Psoas muscle (tissue), 8 donors: Measurements from ENCODE around the gene PPP1R36. TPM values are rescaled to one million over a fixed set of nuclear protein-coding genes. Genes with fewer than 3 reads are reported as not detected.
"Not testable (repeated sequence)": the region's sequence is repeated elsewhere in the genome, so short reads cannot be mapped to it uniquely, and the experiment has no call there.

Source experiments
- ATAC-seq, 4 donors: fragments of 200-7000 bp; cut with Tn5 transposase; one replicate each; pipeline ENCODE4 v1.9.1; 2020; ENCODE audit warnings: moderate library complexity in 3 of 4, mild to moderate bottlenecking in 2 of 4
- DNase-seq, 2 donors: peaks; one replicate each; pipeline ENCODE4 v3.0.0-alpha.2; 2020
- H3K27ac ChIP-seq: fragments of 200-600 bp; one replicate; pipeline ENCODE4 v1.8.0; 2022
- H3K27me3 ChIP-seq, 3 donors: fragments of 200-600 bp in 1 of 3; one replicate each; pipeline versions ENCODE4 v1.6.1 to v1.8.0; 2013 to 2022; ENCODE audit warnings: low read length in 2 of 3, mild to moderate bottlenecking in 2 of 3, moderate library complexity in 1 of 3; ENCODE audit not compliant: insufficient read depth in 3 of 3
- H3K36me3 ChIP-seq, 2 donors: fragments of 200-600 bp in 1 of 2; one replicate each; pipeline versions ENCODE4 v1.6.1 to v1.8.0; 2013 to 2022; ENCODE audit warnings: low read depth in 1 of 2, mild to moderate bottlenecking in 1 of 2, moderate library complexity in 1 of 2; ENCODE audit not compliant: insufficient read depth in 1 of 2
- H3K4me1 ChIP-seq: fragments of 200-600 bp; one replicate; pipeline ENCODE4 v1.8.0; 2022
- H3K4me3 ChIP-seq: fragments of 200-600 bp; one replicate; pipeline ENCODE4 v1.8.0; 2022; ENCODE audit warnings: mild to moderate bottlenecking
- H3K9me3 ChIP-seq: fragments of 200-600 bp; one replicate; pipeline ENCODE4 v1.8.0; 2022
- WGBS, 3 donors: extraction: QIAGEN DNeasy Blood & Tissue Kit; methylation state at CpG; one replicate each; pipeline versions ENCODE4 v1.1.6 to v1.1.7; 2013; 5-methylcytosine and 5-hydroxymethylcytosine counted together
- intact Hi-C, 2 donors: fragments of 100-400 bp; cut with DNase I; formaldehyde crosslinking; loops; one replicate each; pipeline versions ENCODE4 v1.11.0 to v1.14.2; 2022
- polyA plus RNA-seq, 3 donors: library from polyadenylated mRNA; stranded (reverse); fragments of 200-250 nt; gene quantifications; one replicate each; pipeline ENCODE4 v1.2.3, GENCODE V29; 2013
- total RNA-seq, 4 donors: library from RNA; stranded (reverse); fragmentation: NEBNext Ultra II Directional in 2 of 4; extraction: Animal tissue kit (Norgen Biotek cat#: 25700) in 2 of 4; gene quantifications; one replicate each; pipeline versions ENCODE4 v1.2.1 to v1.2.4, GENCODE V29; 2021 to 2023
- TF ChIP-seq, protein P1 (sequence below): fragments of 200-600 bp; IDR thresholded peaks from one replicate; pipeline ENCODE4 v1.8.0; 2022; ENCODE audit warnings: antibody characterized with exemption
- donor health status: healthy with polysubstance abuse.
- donor health status: DM: no; HTN: no; CAD: no; lungs with moderate emphysema.
- donor health status: Bipolar disorder and iron deficiency.
- donor health status: healthy.
- donor health status: DM: yes; HTN: yes; CAD: no.
- donor health status: DM: no; HTN: no; CAD: no.
- donor health status: DM: no; HTN: no; CAD: no.
- donor health status: DM: yes; HTN: yes; CAD: no.

The PPP1R36 gene
- total and polyA plus RNA-seq, 7 donors, result 0.16 to 0.86 (median 0.46) TPM; not detected in 2

DNA sequence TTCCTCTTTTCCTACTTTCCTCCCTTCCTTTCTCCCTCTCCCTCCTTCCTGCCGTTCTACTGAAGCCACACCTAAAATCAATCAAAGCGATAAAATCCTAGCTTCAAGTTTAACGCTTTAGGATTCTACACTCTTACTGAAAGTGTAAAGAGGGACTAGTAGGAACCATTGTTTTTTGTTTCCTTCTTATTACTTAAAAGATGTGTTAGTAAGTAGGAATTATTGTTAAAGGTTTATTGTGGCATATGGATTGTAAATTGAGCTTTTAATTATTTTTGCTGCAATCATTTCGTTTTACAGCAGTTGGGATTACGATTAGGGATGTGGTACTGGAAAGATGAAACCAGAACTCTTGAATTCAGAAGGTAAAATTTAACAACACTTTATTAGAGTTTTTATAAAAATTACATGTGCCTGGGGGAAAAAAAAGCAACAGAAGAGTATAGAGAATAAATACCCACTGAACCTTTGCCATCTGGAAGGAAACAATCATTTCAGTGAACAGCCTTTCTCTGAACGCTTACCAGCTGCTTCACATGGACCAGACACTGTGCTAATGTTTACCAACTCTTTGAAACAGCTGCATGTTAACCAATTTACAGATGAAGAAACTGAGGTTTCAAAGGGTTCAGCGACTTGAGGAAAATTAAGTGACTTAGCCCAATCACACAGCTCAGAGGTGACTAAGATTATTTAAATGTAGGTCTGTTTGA, 1.0 kb downstream of the PPP1R36 start:
- Histone ChIP-seq H3K27me3 (no peaks in the 10 kb centered on the region), H3K9me3 (no peaks in the 10 kb centered on the region), H3K4me3 (no peak overlapping the region), H3K27ac (no peak overlapping the region), H3K4me1 (peaks cover 9% of the 10 kb centered on the region), H3K36me3 (no peaks in the 10 kb centered on the region)
- ATAC-seq (no peak), DNase-seq (no peak)
- WGBS, 3 donors, result 70 to 79% (median 73%) methylated on average over 7 of the region's 7 CpGs
- intact Hi-C loops, result no loop called here
- TF ChIP-seq, protein P1, sequence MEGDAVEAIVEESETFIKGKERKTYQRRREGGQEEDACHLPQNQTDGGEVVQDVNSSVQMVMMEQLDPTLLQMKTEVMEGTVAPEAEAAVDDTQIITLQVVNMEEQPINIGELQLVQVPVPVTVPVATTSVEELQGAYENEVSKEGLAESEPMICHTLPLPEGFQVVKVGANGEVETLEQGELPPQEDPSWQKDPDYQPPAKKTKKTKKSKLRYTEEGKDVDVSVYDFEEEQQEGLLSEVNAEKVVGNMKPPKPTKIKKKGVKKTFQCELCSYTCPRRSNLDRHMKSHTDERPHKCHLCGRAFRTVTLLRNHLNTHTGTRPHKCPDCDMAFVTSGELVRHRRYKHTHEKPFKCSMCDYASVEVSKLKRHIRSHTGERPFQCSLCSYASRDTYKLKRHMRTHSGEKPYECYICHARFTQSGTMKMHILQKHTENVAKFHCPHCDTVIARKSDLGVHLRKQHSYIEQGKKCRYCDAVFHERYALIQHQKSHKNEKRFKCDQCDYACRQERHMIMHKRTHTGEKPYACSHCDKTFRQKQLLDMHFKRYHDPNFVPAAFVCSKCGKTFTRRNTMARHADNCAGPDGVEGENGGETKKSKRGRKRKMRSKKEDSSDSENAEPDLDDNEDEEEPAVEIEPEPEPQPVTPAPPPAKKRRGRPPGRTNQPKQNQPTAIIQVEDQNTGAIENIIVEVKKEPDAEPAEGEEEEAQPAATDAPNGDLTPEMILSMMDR, result no peak

DNA sequence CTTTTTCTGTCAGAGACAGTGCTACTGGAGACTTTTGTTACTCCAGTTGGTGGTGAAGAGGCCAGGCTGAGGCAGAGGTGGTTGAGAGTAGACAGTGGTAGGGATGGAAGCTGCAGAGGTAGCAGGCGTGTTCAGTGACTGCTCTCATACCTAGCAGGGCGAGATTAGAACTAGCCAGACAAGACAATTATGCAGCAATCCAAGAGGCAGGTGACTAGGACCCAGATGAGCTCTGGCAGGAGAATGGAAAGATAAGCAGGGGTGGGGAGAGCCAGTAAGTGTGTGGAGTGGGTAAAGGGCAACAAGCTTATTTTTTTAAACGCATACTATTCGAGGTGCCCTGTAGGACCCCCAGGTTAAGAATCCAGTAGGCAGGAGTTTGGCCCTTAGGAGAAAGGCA, 4.8 kb downstream of the PPP1R36 start:
- TF ChIP-seq, protein P1, result no peak
- H3K4me1 ChIP-seq, result peaks cover 8% of the 10 kb centered on the region
- DNase-seq, result no peak
- intact Hi-C loops, result no loop called here
- WGBS, 3 donors, result 80 to 87% (median 80%) methylated on average over 4 of the region's 4 CpGs
- no peak overlapping the region for H3K4me3 ChIP-seq
- no peak overlapping the region for H3K27ac ChIP-seq
- no peak for ATAC-seq
- no peaks in the 10 kb centered on the region for H3K27me3 ChIP-seq
- H3K36me3 ChIP-seq, result no peaks in the 10 kb centered on the region
- H3K9me3 ChIP-seq, result no peaks in the 10 kb centered on the region

DNA sequence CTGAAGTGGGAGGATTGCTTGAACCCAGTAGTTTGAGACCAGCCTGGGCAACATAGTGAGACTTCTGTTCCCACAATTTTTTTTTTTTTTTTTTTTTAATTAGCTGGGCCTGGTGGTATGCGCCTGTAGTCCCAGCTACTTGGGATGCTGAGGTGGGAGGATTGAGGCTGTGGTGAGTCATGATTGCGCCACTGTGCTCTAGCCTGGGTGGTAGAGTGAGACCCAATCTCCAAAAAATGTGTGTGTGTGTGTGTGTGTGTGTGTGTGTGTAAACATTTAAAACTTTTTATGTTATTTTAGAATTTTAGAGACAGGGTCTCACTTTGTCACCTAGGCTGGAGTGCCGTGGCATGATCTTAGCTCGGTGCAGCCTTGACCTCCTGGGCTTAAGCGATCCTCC, 6.8 kb downstream of the PPP1R36 start:
- Histone ChIP-seq H3K27ac (no peak overlapping the region), H3K4me3 (no peak overlapping the region), H3K9me3 (no peaks in the 10 kb centered on the region), H3K27me3 (no peaks in the 10 kb centered on the region), H3K36me3 (no peaks in the 10 kb centered on the region), H3K4me1 (no peaks in the 10 kb centered on the region)
- DNase-seq (no peak), ATAC-seq (no peak)
- intact Hi-C loops, result no loop called here
- WGBS, 3 donors, result 95 to 100% (median 96%) methylated on average over 5 of the region's 5 CpGs
- TF ChIP-seq, protein P1, result no peak

DNA sequence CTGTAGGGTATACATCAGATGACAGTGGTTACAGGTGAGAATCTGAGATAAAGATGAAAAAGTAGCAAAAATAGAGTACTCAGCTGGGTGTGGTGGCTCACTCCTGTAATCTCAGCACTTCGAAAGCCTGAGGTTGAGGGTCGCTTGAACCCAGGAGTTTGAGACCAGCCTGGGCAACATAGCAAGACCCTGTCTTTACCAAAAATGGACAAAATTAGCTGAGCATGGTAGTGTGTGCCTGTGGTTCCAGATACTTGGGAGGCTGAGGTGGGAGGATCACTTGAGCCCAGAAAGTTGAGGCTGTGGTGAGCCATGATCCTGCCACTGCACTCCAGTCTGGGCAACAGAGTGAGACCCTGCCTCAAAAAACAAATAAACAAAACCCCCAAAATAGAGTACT, 8.5 kb downstream of the PPP1R36 start:
- ATAC-seq, DNase-seq, H3K4me1 ChIP-seq, H3K27ac ChIP-seq, H3K36me3 ChIP-seq, H3K9me3 ChIP-seq, H3K27me3 ChIP-seq, intact Hi-C loops, H3K4me3 ChIP-seq: not testable (repeated sequence)
- WGBS, 3 donors, result 96 to 100% (median 98%) methylated on average over 2 of the region's 2 CpGs

DNA sequence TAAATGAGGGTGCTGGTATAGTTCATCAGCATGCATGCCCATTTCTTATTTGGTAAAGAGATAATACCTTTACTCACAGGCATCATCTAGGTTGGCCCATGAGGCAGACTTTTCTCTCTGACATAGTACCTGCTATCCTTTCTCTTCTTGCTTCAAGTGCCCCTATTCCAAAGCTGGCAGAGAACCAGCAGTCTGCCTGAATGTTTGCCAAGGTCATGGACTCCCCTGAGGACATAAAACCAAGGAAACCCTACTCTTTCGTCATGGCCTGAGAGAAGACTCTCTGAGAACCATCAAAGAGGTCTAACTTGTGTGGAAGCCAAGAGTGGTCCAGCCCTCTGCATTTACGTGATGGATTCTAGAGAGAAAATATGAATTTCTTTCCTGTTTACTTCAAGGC, 11.9 kb downstream of the PPP1R36 start:
- H3K4me1 ChIP-seq, result peaks cover 4% of the 10 kb centered on the region
- DNase-seq (no peak), ATAC-seq (no peak)
- no peak overlapping the region for H3K4me3 ChIP-seq
- H3K27me3 ChIP-seq, result no peaks in the 10 kb centered on the region
- 46 to 71% (median 47%) methylated on average over 2 of the region's 2 CpGs for WGBS, 3 donors
- TF ChIP-seq, protein P1, result no peak
- intact Hi-C loops, result no loop called here
- H3K9me3 ChIP-seq, result no peaks in the 10 kb centered on the region
- no peaks in the 10 kb centered on the region for H3K36me3 ChIP-seq
- no peak overlapping the region for H3K27ac ChIP-seq
